ENCODE results near the gene DDX53. TPM values are rescaled to one million over a fixed set of nuclear protein-coding genes. Genes with fewer than 3 reads are reported as not detected.

The DDX53 gene
- total RNA-seq, 1 experiment from 2014 or later: not detected

- no peaks in the 10 kb centered on the region for H3K9me3 Mint-ChIP-seq
- H3K4me3 Mint-ChIP-seq: no peak overlapping the region
- H3K27me3 Mint-ChIP-seq (ENCODE audit: low read depth): no peaks in the 10 kb centered on the region; the same call in 1 of the 2 replicates
- ATAC-seq (no peak), DNase-seq (ENCODE audit: low spot score) (no peak)
- H3K27ac Mint-ChIP-seq: no peak overlapping the region
- POLR2A ChIA-PET: no interaction called here
- H3K4me1 Mint-ChIP-seq: no peaks in the 10 kb centered on the region
- H3K36me3 Mint-ChIP-seq: no peaks in the 10 kb centered on the region
- CTCF ChIA-PET: interaction anchor here (0.7 kb wide), 1 partner anchor 44 kb away, joined by 3 read pairs; no protein-coding TSS in a partner anchor
- TF ChIP-seq JAZF1 (CRISPR knock-in tag; IDR thresholded peaks at IDR 0.05) (no peak), ATF2 (CRISPR knock-in tag; IDR thresholded peaks at IDR 0.05; ENCODE audit: borderline replicate concordance, low read depth) (no peak), RORB (CRISPR knock-in tag; IDR thresholded peaks at IDR 0.05) (no peak), ZBTB21 (CRISPR knock-in tag; IDR thresholded peaks at IDR 0.05; ENCODE audit: borderline replicate concordance) (no peak), JUN (CRISPR knock-in tag; IDR thresholded peaks at IDR 0.05) (no peak), GTF2I (CRISPR knock-in tag; conservative IDR thresholded peaks at IDR 0.05) (no peak), OVOL2 (CRISPR knock-in tag; IDR thresholded peaks at IDR 0.05; ENCODE audit: borderline replicate concordance) (no peak), CTCF (IDR thresholded peaks at IDR 0.05) (no peak), ZNF423 (CRISPR knock-in tag; IDR thresholded peaks at IDR 0.05) (no peak), FOXK1 (CRISPR knock-in tag; IDR thresholded peaks at IDR 0.05) (no peak), ATF1 (CRISPR knock-in tag; IDR thresholded peaks at IDR 0.05) (no peak), HMGA2 (CRISPR knock-in tag; IDR thresholded peaks at IDR 0.05) (no peak), NR3C1 (CRISPR knock-in tag; conservative IDR thresholded peaks at IDR 0.05; ENCODE audit: low read depth) (no peak)
These were observed 12.9 kb downstream of the DDX53 start for GRCh38 chrX:23012636-23013035.

GRCh38 chrX:23013366-23013765 lies 13.6 kb downstream of the DDX53 start:
- Mint-ChIP-seq H3K4me3 (no peak overlapping the region), H3K9me3 (no peaks in the 10 kb centered on the region), H3K27me3 (ENCODE audit: low read depth) (no peaks in the 10 kb centered on the region; the same call in 1 of the 2 replicates), H3K36me3 (no peaks in the 10 kb centered on the region), H3K27ac (no peak overlapping the region), H3K4me1 (0 out of 2 replicates have a peak, but pooled peaks cover under 1% of the 10 kb centered on the region)
- POLR2A ChIA-PET: no interaction called here
- DNase-seq (ENCODE audit: low spot score): no peak
- CTCF ChIA-PET: no interaction called here
- TF ChIP-seq CDX4 (CRISPR knock-in tag; IDR thresholded peaks at IDR 0.05; ENCODE audit: borderline replicate concordance) (no peak), PREB (CRISPR knock-in tag; IDR thresholded peaks at IDR 0.05; ENCODE audit: borderline replicate concordance) (no peak), ZNF121 (CRISPR knock-in tag; IDR thresholded peaks at IDR 0.05) (no peak), SMAD3 (CRISPR knock-in tag; IDR thresholded peaks at IDR 0.05; ENCODE audit: borderline replicate concordance) (no peak), E2F4 (CRISPR knock-in tag; IDR thresholded peaks at IDR 0.05; ENCODE audit: borderline replicate concordance, low read depth) (no peak), RORB (CRISPR knock-in tag; IDR thresholded peaks at IDR 0.05) (no peak), NR3C1 (CRISPR knock-in tag; conservative IDR thresholded peaks at IDR 0.05; ENCODE audit: low read depth) (no peak), CTCF (IDR thresholded peaks at IDR 0.05) (no peak), ZNF138 (CRISPR knock-in tag; conservative IDR thresholded peaks at IDR 0.05) (no peak)
- TF ChIP-seq, protein P1, sequence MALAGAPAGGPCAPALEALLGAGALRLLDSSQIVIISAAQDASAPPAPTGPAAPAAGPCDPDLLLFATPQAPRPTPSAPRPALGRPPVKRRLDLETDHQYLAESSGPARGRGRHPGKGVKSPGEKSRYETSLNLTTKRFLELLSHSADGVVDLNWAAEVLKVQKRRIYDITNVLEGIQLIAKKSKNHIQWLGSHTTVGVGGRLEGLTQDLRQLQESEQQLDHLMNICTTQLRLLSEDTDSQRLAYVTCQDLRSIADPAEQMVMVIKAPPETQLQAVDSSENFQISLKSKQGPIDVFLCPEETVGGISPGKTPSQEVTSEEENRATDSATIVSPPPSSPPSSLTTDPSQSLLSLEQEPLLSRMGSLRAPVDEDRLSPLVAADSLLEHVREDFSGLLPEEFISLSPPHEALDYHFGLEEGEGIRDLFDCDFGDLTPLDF (CRISPR knock-in tag; IDR thresholded peaks at IDR 0.05): no peak
- ATAC-seq: no peak

All from WTC11 (cell line).